ENCODE results near the gene TCF12. TPM values are rescaled to one million over a fixed set of nuclear protein-coding genes. Genes with fewer than 3 reads are reported as not detected.

Gene TCF12
- total RNA-seq, 1 donor from 2014 or later = 123 TPM

DNA sequence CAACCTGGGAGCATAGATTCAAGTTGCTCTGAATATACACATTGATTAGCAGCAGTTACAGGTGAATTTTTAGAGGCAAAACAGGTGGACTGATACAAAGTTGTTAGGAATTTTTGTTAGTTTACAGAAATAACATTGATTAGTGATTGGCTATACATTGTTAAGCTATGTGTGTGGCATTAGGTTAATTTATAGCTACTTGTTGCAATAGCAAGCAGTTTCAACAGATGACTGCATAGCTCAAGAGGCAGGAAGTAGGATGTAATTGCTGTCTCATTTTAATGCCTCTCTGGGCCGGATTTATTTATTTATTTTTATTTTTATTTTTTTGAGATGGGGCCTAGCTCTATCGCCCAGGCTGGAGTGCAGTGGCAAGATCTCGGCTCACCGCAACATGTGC lies 99.7 kb downstream of the TCF12 start:
- Mint-ChIP-seq H3K27me3 (ENCODE audit: unreplicated experiment) (no peaks in the 10 kb centered on the region), H3K36me3 (ENCODE audit: low read depth, unreplicated experiment) (peaks cover 4% of the 10 kb centered on the region), H3K9me3 (ENCODE audit: unreplicated experiment) (no peaks in the 10 kb centered on the region), H3K27ac (ENCODE audit: unreplicated experiment) (no peak overlapping the region), H3K4me3 (ENCODE audit: unreplicated experiment) (no peak overlapping the region), H3K4me1 (ENCODE audit: unreplicated experiment) (peaks cover 6% of the 10 kb centered on the region)
- DNase-seq (ENCODE audit: low spot score) = no peak
- no peak for TF ChIP-seq CTCF (IDR thresholded peaks at IDR 0.05; ENCODE audit: unreplicated experiment)

GRCh38 chr15:57019496-57020160 lies 101.2 kb downstream of the TCF12 start:
- H3K4me1 Mint-ChIP-seq (ENCODE audit: unreplicated experiment) = peaks cover 6% of the 10 kb centered on the region
- H3K36me3 Mint-ChIP-seq (ENCODE audit: low read depth, unreplicated experiment) = peaks cover 4% of the 10 kb centered on the region
- no peaks in the 10 kb centered on the region for H3K27me3 Mint-ChIP-seq (ENCODE audit: unreplicated experiment)
- H3K4me3 Mint-ChIP-seq (ENCODE audit: unreplicated experiment) = no peak overlapping the region
- TF ChIP-seq CTCF (IDR thresholded peaks at IDR 0.05; ENCODE audit: unreplicated experiment) = no peak
- H3K27ac Mint-ChIP-seq (ENCODE audit: unreplicated experiment) = no peak overlapping the region
- H3K9me3 Mint-ChIP-seq (ENCODE audit: unreplicated experiment) = no peaks in the 10 kb centered on the region
- DNase-seq (ENCODE audit: low spot score) = no peak

- no peaks in the 10 kb centered on the region for H3K9me3 Mint-ChIP-seq (ENCODE audit: unreplicated experiment)
- no peaks in the 10 kb centered on the region for H3K27me3 Mint-ChIP-seq (ENCODE audit: unreplicated experiment)
- no peak overlapping the region for H3K4me3 Mint-ChIP-seq (ENCODE audit: unreplicated experiment)
- H3K36me3 Mint-ChIP-seq (ENCODE audit: low read depth, unreplicated experiment) = peaks cover 4% of the 10 kb centered on the region
- no peak overlapping the region for H3K27ac Mint-ChIP-seq (ENCODE audit: unreplicated experiment)
- H3K4me1 Mint-ChIP-seq (ENCODE audit: unreplicated experiment) = no peaks in the 10 kb centered on the region
- DNase-seq (ENCODE audit: low spot score) = no peak
- TF ChIP-seq CTCF (IDR thresholded peaks at IDR 0.05; ENCODE audit: unreplicated experiment) = no peak
These were observed 107.0 kb downstream of the TCF12 start for GRCh38 chr15:57025264-57025926.

GRCh38 chr15:57026016-57026592 lies 107.7 kb downstream of the TCF12 start:
- Mint-ChIP-seq H3K36me3 (ENCODE audit: low read depth, unreplicated experiment) (peaks cover under 1% of the 10 kb centered on the region), H3K4me3 (ENCODE audit: unreplicated experiment) (no peak overlapping the region), H3K27ac (ENCODE audit: unreplicated experiment) (no peak overlapping the region), H3K4me1 (ENCODE audit: unreplicated experiment) (peaks cover 2% of the 10 kb centered on the region), H3K9me3 (ENCODE audit: unreplicated experiment) (no peaks in the 10 kb centered on the region), H3K27me3 (ENCODE audit: unreplicated experiment) (no peaks in the 10 kb centered on the region)
- no peak for TF ChIP-seq CTCF (IDR thresholded peaks at IDR 0.05; ENCODE audit: unreplicated experiment)
- no peak for DNase-seq (ENCODE audit: low spot score)

DNA sequence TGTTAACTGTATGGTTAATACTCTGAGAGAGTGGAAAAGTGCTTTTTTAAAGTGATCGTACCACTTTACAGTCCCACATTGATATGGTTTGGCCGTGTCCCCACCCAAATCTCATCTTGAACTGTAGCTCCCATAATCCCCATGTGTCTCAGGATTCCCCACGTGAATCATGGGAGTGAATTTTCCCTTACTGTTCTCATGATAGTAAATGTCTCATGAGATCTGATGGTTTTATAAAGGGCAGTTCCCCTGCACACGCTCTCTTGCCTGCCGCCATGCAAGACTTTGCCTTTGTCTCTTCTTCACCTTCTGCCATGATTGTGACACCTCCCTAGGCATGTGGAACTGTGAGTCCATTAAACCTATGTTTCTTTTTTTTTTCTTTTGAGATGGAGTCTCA lies 109.2 kb downstream of the TCF12 start:
- Mint-ChIP-seq H3K4me1 (ENCODE audit: unreplicated experiment) (peaks cover 13% of the 10 kb centered on the region), H3K4me3 (ENCODE audit: unreplicated experiment) (no peak overlapping the region), H3K27ac (ENCODE audit: unreplicated experiment) (peak overlapping the region; percentile 36), H3K27me3 (ENCODE audit: unreplicated experiment) (no peaks in the 10 kb centered on the region), H3K36me3 (ENCODE audit: low read depth, unreplicated experiment) (no peaks in the 10 kb centered on the region), H3K9me3 (ENCODE audit: unreplicated experiment) (no peaks in the 10 kb centered on the region)
- no peak for TF ChIP-seq CTCF (IDR thresholded peaks at IDR 0.05; ENCODE audit: unreplicated experiment)
- no peak for DNase-seq (ENCODE audit: low spot score)
